ENCODE results near the gene MED13L.

Gene MED13L

DNA sequence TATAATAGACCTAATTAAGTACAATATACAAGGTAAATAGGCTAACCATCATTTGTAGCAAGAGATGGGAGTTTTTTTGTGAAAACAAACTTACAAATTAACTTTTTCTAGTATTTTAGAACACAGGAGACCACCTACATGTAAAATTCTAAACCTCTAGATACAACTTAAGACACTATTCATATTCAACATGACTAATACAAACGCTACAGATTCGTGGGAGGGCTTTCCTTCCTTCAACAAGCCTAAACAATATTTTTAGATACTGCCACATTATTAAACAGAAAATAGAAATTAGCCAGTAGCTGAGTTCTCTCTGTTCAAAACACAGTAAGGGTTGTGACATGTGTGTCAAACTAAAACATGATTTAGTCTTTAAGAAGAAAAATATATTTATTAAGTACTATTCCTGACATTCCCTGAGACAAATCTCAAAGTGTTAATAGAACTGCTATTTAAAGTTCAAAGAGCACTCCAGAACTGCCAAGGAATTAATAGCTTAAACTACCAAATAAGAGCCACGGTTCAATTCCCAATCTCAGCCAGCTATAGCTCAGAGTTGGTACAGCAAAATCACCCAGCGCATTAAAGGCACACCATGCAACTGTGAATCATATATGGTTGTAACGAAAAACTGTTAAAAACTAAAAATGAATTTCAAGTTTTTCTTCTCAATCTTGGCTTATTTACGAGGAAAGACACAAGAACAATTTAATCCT is 10.7 kb downstream of the MED13L start:
- Histone ChIP-seq H3K4me1 (ENCODE audit: control insufficient read depth, insufficient read depth, low read length) (peaks cover 11% of the 10 kb centered on the region), H3K9ac (ENCODE audit: low read length) (no peak overlapping the region), H3K27me3 (ENCODE audit: control insufficient read depth, insufficient read depth, low read length) (no peaks in the 10 kb centered on the region), H3K9me3 (ENCODE audit: control insufficient read depth, low read length) (no peaks in the 10 kb centered on the region), H3K4me3 (ENCODE audit: low read length) (no peak overlapping the region), H3K36me3 (ENCODE audit: control insufficient read depth, insufficient read depth, low read length) (no peaks in the 10 kb centered on the region)

DNA sequence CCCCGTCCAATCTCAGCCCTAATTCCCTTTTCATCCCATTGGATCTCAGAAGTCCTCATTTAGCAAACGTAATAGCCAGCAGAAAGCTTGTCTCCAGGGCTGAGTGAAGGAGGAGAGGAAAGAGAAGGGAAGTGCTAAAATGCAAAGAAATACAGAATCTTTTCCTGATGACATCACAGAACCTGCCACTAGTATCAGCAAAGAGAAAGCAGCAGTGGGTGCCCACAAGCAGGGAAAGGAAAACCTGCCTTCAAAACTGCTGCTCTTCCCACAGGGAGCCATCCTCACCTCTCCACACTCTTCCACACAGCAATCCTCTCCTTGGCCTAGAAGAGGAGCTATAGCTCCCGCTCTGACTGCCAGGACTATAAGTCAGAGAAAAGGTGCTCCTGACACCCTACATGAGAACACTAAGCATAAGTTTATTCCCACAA is 11.3 kb downstream of the MED13L start:
- Histone ChIP-seq H3K4me1 (ENCODE audit: control insufficient read depth, insufficient read depth, low read length) (peaks cover 11% of the 10 kb centered on the region), H3K9ac (ENCODE audit: low read length) (no peak overlapping the region), H3K27me3 (ENCODE audit: control insufficient read depth, insufficient read depth, low read length) (no peaks in the 10 kb centered on the region), H3K4me3 (ENCODE audit: low read length) (no peak overlapping the region), H3K9me3 (ENCODE audit: control insufficient read depth, low read length) (no peaks in the 10 kb centered on the region), H3K36me3 (ENCODE audit: control insufficient read depth, insufficient read depth, low read length) (no peaks in the 10 kb centered on the region)

GRCh38 chr12:116265351-116266147 is 11.9 kb downstream of the MED13L start:
- Histone ChIP-seq H3K9me3 (ENCODE audit: control insufficient read depth, low read length) (no peaks in the 10 kb centered on the region), H3K4me3 (ENCODE audit: low read length) (no peak overlapping the region), H3K9ac (ENCODE audit: low read length) (no peak overlapping the region), H3K36me3 (ENCODE audit: control insufficient read depth, insufficient read depth, low read length) (no peaks in the 10 kb centered on the region), H3K27me3 (ENCODE audit: control insufficient read depth, insufficient read depth, low read length) (no peaks in the 10 kb centered on the region), H3K4me1 (ENCODE audit: control insufficient read depth, insufficient read depth, low read length) (peaks cover 11% of the 10 kb centered on the region)

- H3K27me3 ChIP-seq (ENCODE audit: control insufficient read depth, insufficient read depth, low read length) = no peaks in the 10 kb centered on the region
- no peaks in the 10 kb centered on the region for H3K9me3 ChIP-seq (ENCODE audit: control insufficient read depth, low read length)
- no peaks in the 10 kb centered on the region for H3K36me3 ChIP-seq (ENCODE audit: control insufficient read depth, insufficient read depth, low read length)
- H3K4me1 ChIP-seq (ENCODE audit: control insufficient read depth, insufficient read depth, low read length) = peaks cover 11% of the 10 kb centered on the region
- H3K4me3 ChIP-seq (ENCODE audit: low read length) = no peak overlapping the region
- H3K9ac ChIP-seq (ENCODE audit: low read length) = no peak overlapping the region
Measured at GRCh38 chr12:116264525-116265070, 12.9 kb downstream of the MED13L start.

DNA sequence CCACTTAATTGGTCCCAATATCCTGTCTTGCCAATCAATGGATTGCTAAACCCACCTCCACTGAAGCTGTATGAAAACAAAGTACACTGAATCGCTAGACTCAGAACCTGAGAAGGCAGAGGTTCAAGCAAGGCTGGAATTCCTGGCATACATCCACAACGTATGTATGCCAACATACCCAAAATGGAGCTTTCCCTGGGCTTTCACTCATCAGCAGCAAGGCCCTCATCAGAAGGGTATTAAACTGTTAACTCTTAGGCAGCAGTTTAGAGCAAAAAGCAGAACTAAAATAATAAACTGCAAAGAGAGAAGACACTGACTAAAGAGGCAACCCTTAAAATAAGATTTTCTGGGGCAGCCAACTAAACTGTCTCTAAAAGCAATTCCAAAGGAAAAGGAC is 13.6 kb downstream of the MED13L start:
- no peak overlapping the region for H3K9ac ChIP-seq (ENCODE audit: low read length)
- peaks cover 11% of the 10 kb centered on the region for H3K4me1 ChIP-seq (ENCODE audit: control insufficient read depth, insufficient read depth, low read length)
- no peaks in the 10 kb centered on the region for H3K27me3 ChIP-seq (ENCODE audit: control insufficient read depth, insufficient read depth, low read length)
- no peak overlapping the region for H3K4me3 ChIP-seq (ENCODE audit: low read length)
- no peaks in the 10 kb centered on the region for H3K36me3 ChIP-seq (ENCODE audit: control insufficient read depth, insufficient read depth, low read length)
- no peaks in the 10 kb centered on the region for H3K9me3 ChIP-seq (ENCODE audit: control insufficient read depth, low read length)

DNA sequence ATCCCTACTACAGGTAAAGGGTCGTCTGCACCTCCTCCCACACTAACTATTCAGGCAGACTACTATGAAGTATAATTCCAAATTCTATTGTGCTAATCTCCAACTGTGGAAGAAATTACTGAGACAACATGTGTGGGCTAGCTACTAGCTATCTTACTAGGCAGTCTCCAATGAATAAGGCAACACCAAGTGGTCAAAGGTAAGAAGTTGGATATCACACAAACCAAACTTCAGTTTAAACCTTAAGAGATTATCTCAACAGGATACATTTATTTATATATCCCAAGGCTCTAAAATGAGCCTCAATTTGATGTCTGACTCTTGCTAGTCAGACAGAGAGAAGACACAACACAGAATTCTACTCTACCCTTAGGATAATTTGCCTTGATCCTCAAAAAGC is 14.1 kb downstream of the MED13L start:
- Histone ChIP-seq H3K36me3 (ENCODE audit: control insufficient read depth, insufficient read depth, low read length) (no peaks in the 10 kb centered on the region), H3K27me3 (ENCODE audit: control insufficient read depth, insufficient read depth, low read length) (no peaks in the 10 kb centered on the region), H3K4me1 (ENCODE audit: control insufficient read depth, insufficient read depth, low read length) (peaks cover 11% of the 10 kb centered on the region), H3K9me3 (ENCODE audit: control insufficient read depth, low read length) (no peaks in the 10 kb centered on the region), H3K9ac (ENCODE audit: low read length) (no peak overlapping the region), H3K4me3 (ENCODE audit: low read length) (no peak overlapping the region)

GRCh38 chr12:116262741-116263140 is 14.8 kb downstream of the MED13L start:
- no peak overlapping the region for H3K9ac ChIP-seq (ENCODE audit: low read length)
- peaks cover 11% of the 10 kb centered on the region for H3K4me1 ChIP-seq (ENCODE audit: control insufficient read depth, insufficient read depth, low read length)
- H3K4me3 ChIP-seq (ENCODE audit: low read length) = no peak overlapping the region
- H3K36me3 ChIP-seq (ENCODE audit: control insufficient read depth, insufficient read depth, low read length) = no peaks in the 10 kb centered on the region
- no peaks in the 10 kb centered on the region for H3K27me3 ChIP-seq (ENCODE audit: control insufficient read depth, insufficient read depth, low read length)
- no peaks in the 10 kb centered on the region for H3K9me3 ChIP-seq (ENCODE audit: control insufficient read depth, low read length)

GRCh38 chr12:116261525-116262100 is 15.9 kb downstream of the MED13L start:
- H3K27me3 ChIP-seq (ENCODE audit: control insufficient read depth, insufficient read depth, low read length) = no peaks in the 10 kb centered on the region
- H3K9me3 ChIP-seq (ENCODE audit: control insufficient read depth, low read length) = no peaks in the 10 kb centered on the region
- H3K36me3 ChIP-seq (ENCODE audit: control insufficient read depth, insufficient read depth, low read length) = no peaks in the 10 kb centered on the region
- no peak overlapping the region for H3K9ac ChIP-seq (ENCODE audit: low read length)
- H3K4me3 ChIP-seq (ENCODE audit: low read length) = no peak overlapping the region
- peaks cover 11% of the 10 kb centered on the region for H3K4me1 ChIP-seq (ENCODE audit: control insufficient read depth, insufficient read depth, low read length)

- no peak overlapping the region for H3K4me3 ChIP-seq (ENCODE audit: low read length)
- no peak overlapping the region for H3K9ac ChIP-seq (ENCODE audit: low read length)
- H3K4me1 ChIP-seq (ENCODE audit: control insufficient read depth, insufficient read depth, low read length) = peaks cover 11% of the 10 kb centered on the region
Measured at GRCh38 chr12:116259800-116260577, 17.5 kb downstream of the MED13L start.

DNA sequence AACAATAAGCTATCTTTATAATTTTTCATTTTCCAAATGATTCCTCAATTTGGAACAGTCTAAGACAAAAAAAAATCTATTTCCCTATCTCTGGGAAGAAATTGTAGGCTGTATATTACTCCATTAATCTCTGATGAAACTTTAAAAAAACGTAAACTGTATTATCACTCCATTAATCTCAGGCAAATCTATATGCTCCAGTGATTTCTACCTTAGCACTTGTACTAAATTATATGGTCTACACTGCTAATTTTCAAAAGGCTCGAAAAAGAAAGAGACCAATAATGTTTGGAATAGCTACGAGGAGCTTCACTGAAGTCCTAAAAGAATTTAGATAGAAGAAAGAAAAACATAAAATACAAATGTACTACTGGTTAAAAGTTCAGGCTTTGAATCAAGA is 19.7 kb downstream of the MED13L start:
- Histone ChIP-seq H3K9me3 (ENCODE audit: control insufficient read depth, low read length) (no peaks in the 10 kb centered on the region), H3K27me3 (ENCODE audit: control insufficient read depth, insufficient read depth, low read length) (no peaks in the 10 kb centered on the region), H3K4me3 (ENCODE audit: low read length) (no peak overlapping the region), H3K36me3 (ENCODE audit: control insufficient read depth, insufficient read depth, low read length) (no peaks in the 10 kb centered on the region), H3K9ac (ENCODE audit: low read length) (no peak overlapping the region), H3K4me1 (ENCODE audit: control insufficient read depth, insufficient read depth, low read length) (no peaks in the 10 kb centered on the region)

More at GRCh38 chr12:116259800-116260577, 17.5 kb downstream of the MED13L start:
- Histone ChIP-seq H3K9me3 (ENCODE audit: control insufficient read depth, low read length) (no peaks in the 10 kb centered on the region), H3K36me3 (ENCODE audit: control insufficient read depth, insufficient read depth, low read length) (no peaks in the 10 kb centered on the region), H3K27me3 (ENCODE audit: control insufficient read depth, insufficient read depth, low read length) (no peaks in the 10 kb centered on the region)

- Histone ChIP-seq H3K9ac (ENCODE audit: low read length) (no peak overlapping the region), H3K4me1 (ENCODE audit: control insufficient read depth, insufficient read depth, low read length) (no peaks in the 10 kb centered on the region)
Measured at GRCh38 chr12:116257215-116257614, 20.3 kb downstream of the MED13L start.

More at GRCh38 chr12:116257215-116257614, 20.3 kb downstream of the MED13L start:
- Histone ChIP-seq H3K9me3 (ENCODE audit: control insufficient read depth, low read length) (no peaks in the 10 kb centered on the region), H3K4me3 (ENCODE audit: low read length) (no peak overlapping the region), H3K36me3 (ENCODE audit: control insufficient read depth, insufficient read depth, low read length) (no peaks in the 10 kb centered on the region), H3K27me3 (ENCODE audit: control insufficient read depth, insufficient read depth, low read length) (no peaks in the 10 kb centered on the region)

All from mucosa of stomach (tissue), 1 donor.